Measurements from ENCODE around the gene PLCD3.

DNA sequence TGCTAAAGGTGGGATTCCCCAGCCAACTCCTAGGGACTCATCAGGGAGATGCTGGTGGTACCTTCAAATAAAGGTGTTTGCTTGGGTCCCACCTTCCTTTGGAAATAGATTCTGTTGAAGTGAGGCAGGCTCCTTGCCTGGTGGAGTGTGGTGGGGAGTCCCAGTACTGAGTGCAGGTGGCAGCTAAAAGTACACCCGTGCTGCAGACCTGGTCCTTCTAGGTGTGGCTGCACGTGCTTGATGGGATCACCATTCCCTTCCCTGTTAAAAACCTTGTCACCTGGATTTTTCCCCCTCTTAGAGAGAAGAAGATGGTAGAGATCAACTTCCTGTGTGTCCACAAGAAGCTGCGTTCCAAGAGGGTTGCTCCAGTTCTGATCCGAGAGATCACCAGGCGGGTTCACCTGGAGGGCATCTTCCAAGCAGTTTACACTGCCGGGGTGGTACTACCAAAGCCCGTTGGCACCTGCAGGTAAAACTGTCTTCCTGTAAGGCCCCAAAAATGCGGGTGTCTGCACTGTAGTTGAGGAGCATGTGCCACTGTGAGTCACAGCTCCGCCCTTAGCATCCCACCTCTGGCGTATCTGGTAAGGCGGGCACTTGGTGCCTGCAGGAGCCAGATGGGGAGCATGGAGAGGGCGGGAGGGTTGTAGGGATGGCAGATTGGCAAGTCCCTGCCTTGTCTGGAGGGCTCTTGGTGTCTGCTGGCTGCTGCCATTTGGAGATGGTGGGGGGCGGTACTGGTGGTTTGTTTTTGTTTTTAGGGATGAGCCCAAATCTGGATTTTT is 34.0 kb downstream of the PLCD3 start:
- TF ChIP-seq, protein P1, sequence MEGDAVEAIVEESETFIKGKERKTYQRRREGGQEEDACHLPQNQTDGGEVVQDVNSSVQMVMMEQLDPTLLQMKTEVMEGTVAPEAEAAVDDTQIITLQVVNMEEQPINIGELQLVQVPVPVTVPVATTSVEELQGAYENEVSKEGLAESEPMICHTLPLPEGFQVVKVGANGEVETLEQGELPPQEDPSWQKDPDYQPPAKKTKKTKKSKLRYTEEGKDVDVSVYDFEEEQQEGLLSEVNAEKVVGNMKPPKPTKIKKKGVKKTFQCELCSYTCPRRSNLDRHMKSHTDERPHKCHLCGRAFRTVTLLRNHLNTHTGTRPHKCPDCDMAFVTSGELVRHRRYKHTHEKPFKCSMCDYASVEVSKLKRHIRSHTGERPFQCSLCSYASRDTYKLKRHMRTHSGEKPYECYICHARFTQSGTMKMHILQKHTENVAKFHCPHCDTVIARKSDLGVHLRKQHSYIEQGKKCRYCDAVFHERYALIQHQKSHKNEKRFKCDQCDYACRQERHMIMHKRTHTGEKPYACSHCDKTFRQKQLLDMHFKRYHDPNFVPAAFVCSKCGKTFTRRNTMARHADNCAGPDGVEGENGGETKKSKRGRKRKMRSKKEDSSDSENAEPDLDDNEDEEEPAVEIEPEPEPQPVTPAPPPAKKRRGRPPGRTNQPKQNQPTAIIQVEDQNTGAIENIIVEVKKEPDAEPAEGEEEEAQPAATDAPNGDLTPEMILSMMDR (IDR thresholded peaks at IDR 0.05): no peak
- TF ChIP-seq POLR2AphosphoS5 (IDR thresholded peaks at IDR 0.05; ENCODE audit: insufficient read depth in 1 of 2, low read depth in 1 of 2): no peak
